B cell (primary cell): ENCODE data around the gene CCDC81. TPM values are rescaled to one million over a fixed set of nuclear protein-coding genes. Genes with fewer than 3 reads are reported as not detected.

Experiments
- ATAC-seq: fragments of 200-7000 bp; cut with Tn5 transposase; one replicate; pipeline ENCODE4 v1.10.0; 2021; ENCODE audit warnings: low read depth, mild to moderate bottlenecking, moderate number of reproducible peaks, moderate library complexity
- CTCF ChIA-PET: fragments of 350-600 bp; sonication (Branson Sonifier 250); formaldehyde crosslinking; loops from one replicate; lab custom pipeline; 2021; ENCODE audit warnings: antibody characterized with exemption, inconsistent platforms; lab: Charles Lee
- POLR2A ChIA-PET: fragments of 350-600 bp; sonication (Branson Sonifier 250); formaldehyde crosslinking; loops from one replicate; lab custom pipeline; 2021; ENCODE audit warnings: antibody characterized with exemption; lab: Charles Lee
- DNase-seq: peaks from one replicate; pipeline ENCODE4 v3.0.0; 2013
- H2AFZ ChIP-seq: 2 replicates; pipeline ENCODE4 v1.6.1; 2012; ENCODE audit warnings: mild to moderate bottlenecking, low read depth, low read length; ENCODE audit not compliant: insufficient read depth, poor library complexity, severe bottlenecking
- H3K27ac ChIP-seq, 2 donors: 1 replicate in 1 of 2; 2 replicates in 1 of 2; pipeline ENCODE4 v1.5.1; 2012 to 2013; ENCODE audit warnings: low read length in 2 of 2, mild to moderate bottlenecking in 2 of 2, moderate library complexity in 1 of 2
- H3K27me3 ChIP-seq, 4 experiments: fragments of 200-600 bp in 1 of 4; sonication (generic) in 1 of 4; replicated peaks in 1 of 4; 1 replicate in 2 of 4; 2 replicates in 2 of 4; pipeline versions ENCODE4 v1.6.1 to v1.7.0; 2013 to 2016; ENCODE audit warnings: low read length in 3 of 4, mild to moderate bottlenecking in 2 of 4, mixed read lengths in 1 of 4, moderate library complexity in 1 of 4; ENCODE audit not compliant: insufficient read depth in 4 of 4, control insufficient read depth in 3 of 4; ENCODE audit errors: control extremely low read depth in 1 of 4
- H3K36me3 ChIP-seq, 2 experiments: replicated peaks in 1 of 2; 1 replicate in 1 of 2; 2 replicates in 1 of 2; pipeline versions ENCODE4 v1.6.1 to v1.7.1; 2013; ENCODE audit warnings: low read length in 1 of 2; ENCODE audit not compliant: insufficient read depth in 2 of 2, control insufficient read depth in 1 of 2; ENCODE audit errors: control extremely low read depth in 1 of 2, extremely low read depth in 1 of 2
- H3K4me1 ChIP-seq, 2 donors: fragments of 200-600 bp in 1 of 2; sonication (generic) in 1 of 2; 1 replicate in 1 of 2; 2 replicates in 1 of 2; pipeline versions ENCODE4 v1.5.1 to v1.6.1; 2013 to 2017; ENCODE audit warnings: low read length in 2 of 2; ENCODE audit not compliant: control insufficient read depth in 2 of 2, insufficient read depth in 2 of 2
- H3K4me2 ChIP-seq: replicated peaks from 2 replicates; pipeline ENCODE3; 2012; ENCODE audit warnings: mild to moderate bottlenecking, low read depth, low read length; ENCODE audit not compliant: poor library complexity, severe bottlenecking
- H3K4me3 ChIP-seq, 5 experiments: fragments of 200-600 bp in 1 of 5; sonication (generic) in 1 of 5; 1 replicate in 3 of 5; 2 replicates in 2 of 5; pipeline versions ENCODE4 v1.5.1 to v1.7.0; 2011 to 2016; ENCODE audit warnings: low read length in 4 of 5, mild to moderate bottlenecking in 4 of 5, low read depth in 2 of 5, control low read depth in 1 of 5, moderate library complexity in 1 of 5; ENCODE audit not compliant: insufficient read depth in 1 of 5; ENCODE audit errors: control extremely low read depth in 1 of 5, extremely low read depth in 1 of 5
- H3K79me2 ChIP-seq: fragments of 200-600 bp; sonication (generic); one replicate; pipeline ENCODE4 v1.6.0; 2016; ENCODE audit warnings: low read length; ENCODE audit not compliant: control insufficient read depth, insufficient read depth
- H3K9ac ChIP-seq: fragments of 200-600 bp; sonication (generic); 2 replicates; pipeline ENCODE4 v1.6.1; 2017; ENCODE audit warnings: mild to moderate bottlenecking, low read length, moderate library complexity
- H3K9me3 ChIP-seq, 3 donors: one replicate each; pipeline versions ENCODE4 v1.6.1 to v1.7.1; 2013; ENCODE audit warnings: low read length in 2 of 3; ENCODE audit not compliant: control insufficient read depth in 2 of 3, insufficient read depth in 1 of 3; ENCODE audit errors: control extremely low read depth in 1 of 3
- H4K20me1 ChIP-seq: 2 replicates; pipeline ENCODE4 v1.6.0; 2012; ENCODE audit warnings: mild to moderate bottlenecking, low read length; ENCODE audit not compliant: insufficient read depth, control insufficient read depth, poor library complexity, severe bottlenecking
- H3K27ac Mint-ChIP-seq: one replicate; pipeline ENCODE4 v1.8.0; 2021; ENCODE audit warnings: mixed read lengths
- H3K27me3 Mint-ChIP-seq: one replicate; pipeline ENCODE4 v1.8.0; 2021; ENCODE audit warnings: mixed read lengths
- H3K4me1 Mint-ChIP-seq: one replicate; pipeline ENCODE4 v1.8.0; 2021; ENCODE audit warnings: mixed read lengths
- H3K4me3 Mint-ChIP-seq: one replicate; pipeline ENCODE4 v1.8.0; 2021; ENCODE audit warnings: mixed read lengths
- H3K9me3 Mint-ChIP-seq: one replicate; pipeline ENCODE4 v1.8.0; 2022; ENCODE audit warnings: mixed read lengths; ENCODE audit not compliant: insufficient read depth
- EZH2 ChIP-seq: IDR thresholded peaks from 2 replicates; pipeline ENCODE4 v1.6.1; 2012; ENCODE audit warnings: borderline replicate concordance, low read depth, mild to moderate bottlenecking, moderate library complexity, low read length; ENCODE audit not compliant: insufficient read depth, poor library complexity, severe bottlenecking
- WGBS: methylation state at CpG from one replicate; pipeline ENCODE4 v1.1.5; 2013; ENCODE audit warnings: missing lambda C conversion rate; ENCODE audit not compliant: insufficient coverage; 5-methylcytosine and 5-hydroxymethylcytosine counted together
- intact Hi-C: fragments of 100-400 bp; cut with micrococcal nuclease; formaldehyde crosslinking; loops from one replicate; pipeline ENCODE4 v1.10.0; 2022
- polyA plus RNA-seq: library from polyadenylated mRNA; depleted of rRNA; stranded (reverse); fragments of >200 nt; gene quantifications from 2 replicates; pipeline ENCODE4 v1.2.3, GENCODE V29; 2012
- total RNA-seq, 2 donors: library from RNA; stranded (reverse); fragments of 120-200 nt in 1 of 2; gene quantifications; 1 replicate in 1 of 2; 2 replicates in 1 of 2; pipeline versions ENCODE4 v1.2.3 to v1.2.4, GENCODE V29; 2013 to 2022
- TF ChIP-seq, protein P1 (sequence below): fragments of 200-600 bp; IDR thresholded peaks from one replicate; pipeline ENCODE4 v1.8.0; 2022; ENCODE audit warnings: antibody characterized with exemption, mild to moderate bottlenecking

The CCDC81 gene
- total and polyA plus RNA-seq, 2 donors (not counting 1 experiment from before 2014, with no cell fraction given), result 0.18 to 0.84 TPM

GRCh38 chr11:86418106-86418505 lies 43.4 kb downstream of the CCDC81 start:
- no CpG with 5 or more reads among the region's 3 CpGs for WGBS
- ChIA-PET CTCF (no interaction called here), POLR2A (no interaction called here)
- Histone ChIP-seq H3K36me3 (no peaks in the 10 kb centered on the region), H3K4me1 (no peaks in the 10 kb centered on the region), H3K4me2 (no peak overlapping the region), H3K4me3 (no peak overlapping the region), H2AFZ (no peak overlapping the region), H3K27ac (no peak overlapping the region), H3K9ac (no peak overlapping the region), H4K20me1 (no peaks in the 10 kb centered on the region), H3K9me3 (no peaks in the 10 kb centered on the region), H3K27me3 (no peaks in the 10 kb centered on the region), H3K79me2 (no peaks in the 10 kb centered on the region)
- Mint-ChIP-seq H3K4me1 (no peaks in the 10 kb centered on the region), H3K9me3 (no peaks in the 10 kb centered on the region), H3K27me3 (no peaks in the 10 kb centered on the region), H3K4me3 (no peak overlapping the region), H3K27ac (no peak overlapping the region)
- DNase-seq (no peak), ATAC-seq (no peak)
- TF ChIP-seq, protein P1, sequence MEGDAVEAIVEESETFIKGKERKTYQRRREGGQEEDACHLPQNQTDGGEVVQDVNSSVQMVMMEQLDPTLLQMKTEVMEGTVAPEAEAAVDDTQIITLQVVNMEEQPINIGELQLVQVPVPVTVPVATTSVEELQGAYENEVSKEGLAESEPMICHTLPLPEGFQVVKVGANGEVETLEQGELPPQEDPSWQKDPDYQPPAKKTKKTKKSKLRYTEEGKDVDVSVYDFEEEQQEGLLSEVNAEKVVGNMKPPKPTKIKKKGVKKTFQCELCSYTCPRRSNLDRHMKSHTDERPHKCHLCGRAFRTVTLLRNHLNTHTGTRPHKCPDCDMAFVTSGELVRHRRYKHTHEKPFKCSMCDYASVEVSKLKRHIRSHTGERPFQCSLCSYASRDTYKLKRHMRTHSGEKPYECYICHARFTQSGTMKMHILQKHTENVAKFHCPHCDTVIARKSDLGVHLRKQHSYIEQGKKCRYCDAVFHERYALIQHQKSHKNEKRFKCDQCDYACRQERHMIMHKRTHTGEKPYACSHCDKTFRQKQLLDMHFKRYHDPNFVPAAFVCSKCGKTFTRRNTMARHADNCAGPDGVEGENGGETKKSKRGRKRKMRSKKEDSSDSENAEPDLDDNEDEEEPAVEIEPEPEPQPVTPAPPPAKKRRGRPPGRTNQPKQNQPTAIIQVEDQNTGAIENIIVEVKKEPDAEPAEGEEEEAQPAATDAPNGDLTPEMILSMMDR, result no peak
- no peak for TF ChIP-seq EZH2
- intact Hi-C loops, result no loop called here

- Histone ChIP-seq H3K27ac (no peak overlapping the region), H3K36me3 (no peaks in the 10 kb centered on the region), H3K4me3 (no peak overlapping the region), H3K4me1 (no peaks in the 10 kb centered on the region), H2AFZ (no peak overlapping the region), H3K79me2 (no peaks in the 10 kb centered on the region), H3K27me3 (no peaks in the 10 kb centered on the region), H3K4me2 (no peak overlapping the region), H4K20me1 (no peaks in the 10 kb centered on the region), H3K9ac (no peak overlapping the region), H3K9me3 (no peaks in the 10 kb centered on the region)
- DNase-seq (no peak), ATAC-seq (no peak)
- intact Hi-C loops, result no loop called here
- TF ChIP-seq, protein P1, result no peak
- no peak for TF ChIP-seq EZH2
- Mint-ChIP-seq H3K4me1 (no peaks in the 10 kb centered on the region), H3K27ac (no peak overlapping the region), H3K27me3 (no peaks in the 10 kb centered on the region), H3K9me3 (no peaks in the 10 kb centered on the region), H3K4me3 (no peak overlapping the region)
- ChIA-PET POLR2A (no interaction called here), CTCF (no interaction called here)
- no CpG with 5 or more reads among the region's 3 CpGs for WGBS
Observed at GRCh38 chr11:86418513-86418912, 43.8 kb downstream of the CCDC81 start.
